Measurements from ENCODE around the gene RAMP2. TPM values are rescaled to one million over a fixed set of nuclear protein-coding genes. Genes with fewer than 3 reads are reported as not detected.
A peak's percentile ranks its signal among the peaks of the same experiment; 100 is the strongest.

The RAMP2 gene
- total RNA-seq, 4 donors from 2014 or later = 32.6 to 113 (median 51.4) TPM

GRCh38 chr17:42798011-42798382, 37.0 kb downstream of the RAMP2 start:
- H3K36me3 ChIP-seq = peaks cover 0 to 27% (median 0%) of the 10 kb centered on the region in 3 donors
- H3K4me1 ChIP-seq = peaks cover 0 to 29% (median 11%) of the 10 kb centered on the region in 4 donors
- 23 to 25% methylated on average over 10 of the region's 10 CpGs for WGBS, 2 donors
- no peaks in the 10 kb centered on the region for H3K9me3 ChIP-seq
- H3K27ac ChIP-seq = peak overlapping the region; percentile 49 to 84 (median 76)
- no peak for DNase-seq (ENCODE audit: low spot score in 2 of 2)
- no peaks in the 10 kb centered on the region for H3K27me3 ChIP-seq
- no peak for TF ChIP-seq EP300 (IDR thresholded peaks at IDR 0.05)
- TF ChIP-seq POLR2A (IDR thresholded peaks at IDR 0.05) = no peak
- TF ChIP-seq, protein P1, sequence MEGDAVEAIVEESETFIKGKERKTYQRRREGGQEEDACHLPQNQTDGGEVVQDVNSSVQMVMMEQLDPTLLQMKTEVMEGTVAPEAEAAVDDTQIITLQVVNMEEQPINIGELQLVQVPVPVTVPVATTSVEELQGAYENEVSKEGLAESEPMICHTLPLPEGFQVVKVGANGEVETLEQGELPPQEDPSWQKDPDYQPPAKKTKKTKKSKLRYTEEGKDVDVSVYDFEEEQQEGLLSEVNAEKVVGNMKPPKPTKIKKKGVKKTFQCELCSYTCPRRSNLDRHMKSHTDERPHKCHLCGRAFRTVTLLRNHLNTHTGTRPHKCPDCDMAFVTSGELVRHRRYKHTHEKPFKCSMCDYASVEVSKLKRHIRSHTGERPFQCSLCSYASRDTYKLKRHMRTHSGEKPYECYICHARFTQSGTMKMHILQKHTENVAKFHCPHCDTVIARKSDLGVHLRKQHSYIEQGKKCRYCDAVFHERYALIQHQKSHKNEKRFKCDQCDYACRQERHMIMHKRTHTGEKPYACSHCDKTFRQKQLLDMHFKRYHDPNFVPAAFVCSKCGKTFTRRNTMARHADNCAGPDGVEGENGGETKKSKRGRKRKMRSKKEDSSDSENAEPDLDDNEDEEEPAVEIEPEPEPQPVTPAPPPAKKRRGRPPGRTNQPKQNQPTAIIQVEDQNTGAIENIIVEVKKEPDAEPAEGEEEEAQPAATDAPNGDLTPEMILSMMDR (IDR thresholded peaks at IDR 0.05) = no peak
- H3K4me3 ChIP-seq = peak overlapping the region; percentile 57 to 90 (median 78)

DNA sequence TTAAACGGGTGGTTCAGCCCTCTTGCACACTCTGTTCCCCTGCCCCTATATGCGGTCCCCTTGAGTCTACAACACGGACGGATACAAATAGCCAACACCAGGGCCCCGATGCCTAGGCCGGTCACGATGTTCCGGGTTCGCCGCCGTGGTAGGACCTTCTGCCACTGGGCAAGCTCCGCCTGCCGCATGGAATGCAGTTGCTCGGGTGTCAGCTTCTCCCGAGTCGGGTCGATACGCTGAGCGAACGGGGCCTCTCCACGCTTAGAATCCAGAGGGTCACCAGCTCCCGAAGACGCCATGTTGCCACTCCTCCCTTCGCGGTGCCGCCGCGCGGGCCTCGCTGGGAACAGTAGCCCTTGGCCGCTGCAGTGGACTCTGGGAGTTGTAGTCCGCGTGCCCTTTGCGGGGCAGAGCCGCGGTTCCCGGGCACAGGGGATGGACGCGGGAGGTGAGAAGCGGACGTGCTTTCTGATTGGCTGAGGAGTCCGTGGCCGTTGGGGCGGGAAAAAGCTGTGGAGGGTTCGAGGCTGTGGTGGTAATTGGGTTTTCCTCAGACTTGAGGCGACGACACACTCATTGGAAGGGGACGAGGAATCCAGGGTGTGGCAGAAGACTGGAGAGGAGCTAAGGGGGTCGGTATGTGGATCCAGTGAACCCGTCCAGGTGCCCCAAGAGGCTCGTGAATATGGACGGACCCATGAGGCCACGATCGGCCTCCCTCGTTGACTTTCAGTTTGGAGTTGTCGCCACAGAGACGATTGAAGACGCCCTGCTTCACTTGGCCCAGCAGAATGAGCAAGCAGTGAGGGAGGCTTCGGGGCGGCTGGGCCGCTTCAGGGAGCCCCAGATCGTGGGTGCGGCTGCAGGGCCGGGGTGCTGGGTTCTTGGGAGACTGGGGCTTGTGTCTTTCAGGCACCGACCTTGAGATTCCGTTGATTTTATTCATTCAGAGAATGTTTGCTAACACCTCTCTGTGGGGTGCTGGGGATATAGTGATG, 37.7 kb downstream of the RAMP2 start, which contains the start of the genes CNTD1 and COA3:
Gene CNTD1 (plus strand): TSS at position 479 of the 998 bp plus-strand sequence. CDS start 207 bp downstream, at position 686.
Gene COA3 (minus strand): TSS at position 322 of the 998 bp plus-strand sequence. CDS start 23 bp downstream, at position 299.
- WGBS, 2 donors = 30 to 34% methylated on average over 50 to 56 of the region's 66 CpGs
- TF ChIP-seq POLR2A (IDR thresholded peaks at IDR 0.05) = no peak
- TF ChIP-seq EP300 (IDR thresholded peaks at IDR 0.05) = peak in 1 of 2 donors; percentile 77
- Histone ChIP-seq H3K27me3 (no peaks in the 10 kb centered on the region), H3K9me3 (no peaks in the 10 kb centered on the region), H3K27ac (peak within 1 kb of the TSS; percentile 49 to 84 (median 76)), H3K4me1 (peaks cover 0 to 29% (median 11%) of the 10 kb centered on the region in 4 donors), H3K36me3 (peaks cover 0 to 27% (median 0%) of the 10 kb centered on the region in 3 donors), H3K4me3 (peak within 1 kb of the TSS; percentile 57 to 90 (median 78))
- DNase-seq (ENCODE audit: low spot score in 2 of 2) = peak; percentile 66 to 67

DNA sequence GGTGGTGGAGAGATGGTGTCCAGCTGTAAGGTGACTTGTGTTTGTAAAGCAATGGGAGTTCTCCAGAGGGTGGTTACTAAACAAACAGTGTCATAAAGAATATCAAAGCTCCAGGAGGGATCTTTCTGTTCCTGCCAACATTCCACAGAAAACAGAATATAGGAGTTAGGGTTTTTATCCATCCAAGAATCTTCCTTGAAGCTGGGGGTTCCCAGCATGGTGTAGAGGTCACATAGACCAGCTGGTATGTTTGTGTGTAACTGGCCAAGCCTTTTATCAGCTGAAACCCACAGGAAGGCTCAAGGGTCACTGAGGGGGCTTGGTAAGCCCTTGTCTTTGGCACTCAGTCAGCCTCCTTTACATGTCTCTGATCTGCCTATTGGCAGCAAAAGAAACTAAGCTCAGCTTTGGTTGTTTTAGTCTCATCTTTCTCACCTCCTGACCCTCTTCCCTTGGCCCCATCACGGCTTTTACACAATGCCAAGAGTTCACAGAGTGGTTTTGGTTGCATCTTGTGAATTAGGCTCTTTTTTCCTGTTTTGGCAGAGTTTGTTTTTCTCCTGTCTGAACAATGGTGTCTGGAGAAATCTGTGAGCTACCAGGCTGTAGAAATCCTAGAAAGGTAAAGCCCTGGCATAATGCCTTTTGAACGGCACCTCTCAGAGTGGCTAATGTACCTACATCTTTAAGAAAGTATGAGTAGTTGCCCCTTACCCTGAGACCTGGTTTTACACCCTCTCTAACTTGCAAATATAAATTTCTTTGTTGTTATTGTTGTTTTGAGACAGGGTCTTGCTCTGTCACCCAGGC, 42.3 kb downstream of the RAMP2 start:
- H3K27ac ChIP-seq = no peak overlapping the region
- WGBS, 2 donors = 36 to 40% methylated on average over 2 of the region's 2 CpGs
- H3K4me3 ChIP-seq = no peak overlapping the region
- H3K36me3 ChIP-seq = no peaks in the 10 kb centered on the region
- DNase-seq (ENCODE audit: low spot score in 2 of 2) = no peak
- TF ChIP-seq, protein P1 (IDR thresholded peaks at IDR 0.05) = no peak
- no peaks in the 10 kb centered on the region for H3K9me3 ChIP-seq
- H3K27me3 ChIP-seq = no peaks in the 10 kb centered on the region
- H3K4me1 ChIP-seq = peaks cover 0 to 6% (median 3%) of the 10 kb centered on the region in 4 donors

GRCh38 chr17:42804918-42805367, 43.9 kb downstream of the RAMP2 start:
- no peak for DNase-seq (ENCODE audit: low spot score in 2 of 2)
- Histone ChIP-seq H3K36me3 (peaks cover 0 to 12% (median 0%) of the 10 kb centered on the region in 3 donors), H3K9me3 (no peaks in the 10 kb centered on the region), H3K4me3 (no peak overlapping the region), H3K27ac (no peak overlapping the region), H3K27me3 (no peaks in the 10 kb centered on the region), H3K4me1 (peaks cover 0 to 7% (median 0%) of the 10 kb centered on the region in 4 donors)
- WGBS, 2 donors = 72 to 92% methylated on average over 1 of the region's 1 CpG
- TF ChIP-seq EP300 (IDR thresholded peaks at IDR 0.05) (no peak), POLR2A (IDR thresholded peaks at IDR 0.05) (no peak)
- TF ChIP-seq, protein P1 (IDR thresholded peaks at IDR 0.05) = no peak

DNA sequence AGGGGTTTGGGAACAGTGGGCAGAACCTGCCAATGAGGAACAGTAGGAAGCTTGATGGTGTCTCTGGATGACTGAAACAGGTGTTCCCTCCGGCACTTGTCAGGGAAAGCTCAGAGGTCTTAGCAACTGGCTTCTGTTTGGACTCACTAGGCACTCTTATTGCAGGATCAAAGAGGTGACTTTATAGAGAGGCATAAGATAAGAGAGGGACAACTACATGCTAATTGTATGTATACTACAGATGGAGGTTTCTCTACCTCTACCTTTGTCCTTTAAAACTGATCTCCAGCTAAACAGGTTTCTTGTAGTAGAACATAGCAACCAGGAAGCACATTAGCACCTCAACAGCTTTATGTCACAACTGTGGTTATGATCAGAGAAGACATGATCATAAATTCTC, 45.2 kb downstream of the RAMP2 start:
- DNase-seq (ENCODE audit: low spot score in 2 of 2) = no peak
- TF ChIP-seq POLR2A (IDR thresholded peaks at IDR 0.05) (no peak), EP300 (IDR thresholded peaks at IDR 0.05) (no peak)
- TF ChIP-seq, protein P1 (IDR thresholded peaks at IDR 0.05) = no peak
- Histone ChIP-seq H3K4me3 (no peak overlapping the region), H3K36me3 (peaks cover 0 to 22% (median 0%) of the 10 kb centered on the region in 3 donors), H3K27ac (no peak overlapping the region), H3K9me3 (no peaks in the 10 kb centered on the region), H3K4me1 (peaks cover 0 to 7% (median 0%) of the 10 kb centered on the region in 4 donors), H3K27me3 (no peaks in the 10 kb centered on the region)
- 95% methylated on average over 1 of the region's 1 CpG for WGBS, 2 donors
